PC-3 (cell line): ENCODE data around the gene MMP26. TPM values are rescaled to one million over a fixed set of nuclear protein-coding genes. Genes with fewer than 3 reads are reported as not detected.
A peak's percentile ranks its signal among the peaks of the same experiment; 100 is the strongest.

ENCODE experiments used
- ATAC-seq: fragments of 200-7000 bp; cut with Tn5 transposase; 2 replicates; pipeline ENCODE4 v1.9.1; 2020; ENCODE audit warnings: mild to moderate bottlenecking, moderate library complexity
- BruUV-seq: library from RNA; stranded (reverse); fragments of 400-500 nt; replicated peaks from 2 replicates; lab custom pipeline; 2021; lab: Mats Ljungman, UMichigan
- CTCF ChIA-PET: fragments of 300-600 bp; sonication (Branson Sonifier 250); formaldehyde crosslinking; loops from one replicate; lab custom pipeline; 2022; ENCODE audit warnings: antibody characterized with exemption; lab: Charles Lee
- POLR2A ChIA-PET: fragments of 300-600 bp; sonication (Branson Sonifier 250); formaldehyde crosslinking; loops from one replicate; lab custom pipeline; 2022; ENCODE audit warnings: antibody characterized with exemption; ENCODE audit not compliant: unreplicated experiment; lab: Charles Lee
- DNase-seq: peaks from one replicate; pipeline ENCODE4 v3.0.0-alpha.2; 2015
- H2AFZ ChIP-seq: fragments of 300-600 bp; sonication (generic); 2 replicates; pipeline ENCODE4 v1.6.0; 2016; ENCODE audit warnings: antibody characterized with exemption, low read length
- H3F3A ChIP-seq: fragments of 300-600 bp; sonication (generic); one replicate; pipeline ENCODE4 v1.6.0; 2017; ENCODE audit warnings: antibody characterized with exemption, low read length, control low read depth, mild to moderate bottlenecking; ENCODE audit not compliant: unreplicated experiment
- H3K27ac ChIP-seq: fragments of 300-600 bp; sonication (generic); 2 replicates; pipeline ENCODE4 v1.5.1; 2016; ENCODE audit warnings: mild to moderate bottlenecking, low read length
- H3K27me3 ChIP-seq: fragments of 300-600 bp; sonication (generic); 2 replicates; pipeline ENCODE4 v1.6.1; 2016; ENCODE audit warnings: low read length, mixed read lengths
- H3K36me3 ChIP-seq: fragments of 300-600 bp; sonication (generic); 2 replicates; pipeline ENCODE4 v1.6.1; 2016; ENCODE audit warnings: low read depth, mixed run types, low read length, mixed read lengths
- H3K4me1 ChIP-seq: fragments of 300-600 bp; sonication (generic); 2 replicates; pipeline ENCODE4 v1.5.1; 2016; ENCODE audit warnings: low read length; ENCODE audit not compliant: insufficient read depth
- H3K4me2 ChIP-seq: fragments of 300-600 bp; sonication (generic); 2 replicates; pipeline ENCODE4 v1.6.0; 2016; ENCODE audit warnings: low read length
- H3K4me3 ChIP-seq: fragments of 300-600 bp; sonication (generic); 2 replicates; pipeline ENCODE4 v1.5.1; 2016; ENCODE audit warnings: mild to moderate bottlenecking, low read length, mixed read lengths
- H3K79me2 ChIP-seq: fragments of 300-600 bp; sonication (generic); 2 replicates; pipeline ENCODE4 v1.6.1; 2017; ENCODE audit warnings: low read length, mixed read lengths
- H3K9ac ChIP-seq: fragments of 300-600 bp; sonication (generic); 2 replicates; pipeline ENCODE4 v1.6.0; 2016; ENCODE audit warnings: mild to moderate bottlenecking, low read length
- H3K9me2 ChIP-seq: fragments of 300-600 bp; sonication (generic); replicated peaks from 2 replicates; pipeline ENCODE4 v1.6.1; 2016; ENCODE audit warnings: mixed run types, low read length, mixed read lengths
- H3K9me3 ChIP-seq: fragments of 300-600 bp; sonication (generic); 2 replicates; pipeline ENCODE4 v1.6.1; 2016; ENCODE audit warnings: low read length, mixed read lengths
- H4K20me1 ChIP-seq: fragments of 300-600 bp; sonication (generic); 2 replicates; pipeline ENCODE4 v1.6.1; 2016; ENCODE audit warnings: low read length, mixed read lengths
- CTCF ChIP-seq: fragments of 300-600 bp; sonication (generic); conservative IDR thresholded peaks from 2 replicates; pipeline ENCODE4 v1.5.1; 2017; ENCODE audit warnings: antibody characterized with exemption, low read depth, mild to moderate bottlenecking, low read length
- EZH2 ChIP-seq: fragments of 300-600 bp; sonication (generic); IDR thresholded peaks from one replicate; pipeline ENCODE4 v1.6.1; 2017; ENCODE audit warnings: antibody characterized with exemption, mild to moderate bottlenecking, low read length; ENCODE audit not compliant: unreplicated experiment
- EZH2phosphoT487 ChIP-seq: fragments of 300-600 bp; sonication (generic); IDR thresholded peaks from 2 replicates; pipeline ENCODE4 v1.6.1; 2018; ENCODE audit warnings: mild to moderate bottlenecking, antibody characterized with exemption, low read length, borderline replicate concordance
- intact Hi-C: fragments of 100-400 bp; cut with micrococcal nuclease; formaldehyde crosslinking; loops from 2 replicates; pipeline ENCODE4 v1.9.0; 2023
- total RNA-seq: library from RNA; depleted of rRNA; stranded (reverse); fragments of >200 nt; gene quantifications from 2 replicates; pipeline ENCODE4 v1.2.3, GENCODE V29; 2014

Gene MMP26
- total RNA-seq, 1 experiment from 2014 or later, result not detected

DNA sequence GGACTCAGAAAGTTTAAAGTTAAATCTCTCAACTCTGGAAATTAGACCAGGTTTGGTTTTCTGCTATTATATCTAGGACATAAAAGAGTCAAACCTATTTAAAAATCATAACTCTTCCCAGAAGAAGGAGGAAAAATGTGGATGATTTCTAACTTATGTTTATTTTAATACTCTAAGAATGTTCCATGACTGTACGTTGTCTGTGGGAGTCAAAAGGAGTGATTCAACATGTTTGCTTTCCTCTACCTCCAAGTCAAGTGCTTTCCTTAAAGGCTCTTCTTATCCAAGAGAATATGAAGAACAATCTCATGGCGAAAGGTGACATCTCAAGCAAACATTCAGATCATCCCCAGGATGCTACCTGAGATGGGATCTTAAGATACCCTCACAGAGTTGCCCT, 39.2 kb upstream of the MMP26 start:
- H3K9me3 ChIP-seq, result no peaks in the 10 kb centered on the region
- no peak overlapping the region for H3K4me3 ChIP-seq
- no peaks in the 10 kb centered on the region for H4K20me1 ChIP-seq
- no peak for TF ChIP-seq EZH2phosphoT487
- H2AFZ ChIP-seq, result no peak overlapping the region
- peaks cover 10% of the 10 kb centered on the region for H3K27me3 ChIP-seq
- H3K4me2 ChIP-seq, result no peak overlapping the region
- no TSS peak for BruUV-seq
- no peaks in the 10 kb centered on the region for H3K36me3 ChIP-seq
- H3K4me1 ChIP-seq, result no peaks in the 10 kb centered on the region
- ATAC-seq, result no peak
- no peaks in the 10 kb centered on the region for H3K9me2 ChIP-seq
- no peaks in the 10 kb centered on the region for H3F3A ChIP-seq
- no peak overlapping the region for H3K9ac ChIP-seq
- POLR2A ChIA-PET, result no interaction called here
- no peak for DNase-seq
- CTCF ChIA-PET, result no interaction called here
- no peaks in the 10 kb centered on the region for H3K79me2 ChIP-seq
- H3K27ac ChIP-seq, result no peak overlapping the region
- intact Hi-C loops, result no loop called here

DNA sequence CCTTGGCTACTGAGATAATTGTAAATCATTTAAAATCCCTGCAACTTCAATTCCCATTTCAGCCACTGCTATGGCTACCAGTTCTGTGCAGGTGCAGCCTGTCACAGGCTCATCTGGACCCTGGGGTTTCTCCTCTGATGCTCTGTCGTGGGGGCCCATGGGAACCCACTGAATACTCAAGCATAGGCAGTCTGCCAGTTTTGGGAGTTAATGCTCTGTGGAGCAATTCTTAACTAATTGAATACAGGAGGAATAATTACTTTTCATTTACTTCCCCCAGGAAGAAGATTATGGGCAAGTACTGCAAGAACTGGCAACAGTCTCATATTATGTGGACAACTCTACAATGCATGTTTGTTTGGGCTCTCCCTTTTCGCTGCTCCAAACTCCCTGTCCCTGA, 32.8 kb upstream of the MMP26 start:
- Histone ChIP-seq H3K4me2 (no peak overlapping the region), H3K9me2 (no peaks in the 10 kb centered on the region), H3K4me3 (no peak overlapping the region), H3K9me3 (no peaks in the 10 kb centered on the region), H4K20me1 (no peaks in the 10 kb centered on the region), H3K9ac (no peak overlapping the region), H3K27ac (no peak overlapping the region), H3K79me2 (no peaks in the 10 kb centered on the region), H3K4me1 (no peaks in the 10 kb centered on the region), H3K36me3 (no peaks in the 10 kb centered on the region), H3F3A (no peaks in the 10 kb centered on the region), H3K27me3 (no peaks in the 10 kb centered on the region), H2AFZ (no peak overlapping the region)
- no peak for TF ChIP-seq CTCF
- no peak for TF ChIP-seq EZH2phosphoT487
- no peak for TF ChIP-seq EZH2
- intact Hi-C loops, result no loop called here
- BruUV-seq, result no TSS peak
- CTCF ChIA-PET, result no interaction called here
- ATAC-seq, result no peak
- POLR2A ChIA-PET, result no interaction called here
- DNase-seq, result no peak

DNA sequence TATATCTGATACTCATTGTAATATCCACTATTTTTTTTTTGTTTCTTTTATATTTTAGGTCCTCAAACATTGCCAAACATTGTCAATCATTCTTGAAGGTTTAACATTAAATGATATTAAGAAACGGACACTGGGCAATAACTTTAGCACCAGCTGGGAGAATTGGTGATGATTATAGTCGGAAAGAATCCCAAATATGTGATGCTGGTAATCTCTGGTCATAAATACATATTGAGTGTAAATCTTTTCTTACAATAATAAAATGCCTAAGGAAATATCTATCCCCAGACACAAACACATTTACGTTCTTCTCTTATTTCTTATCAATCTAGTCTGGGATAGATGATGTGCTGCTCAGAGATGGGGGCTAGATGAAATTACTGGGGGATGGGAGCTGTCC, 32.1 kb upstream of the MMP26 start:
- Histone ChIP-seq H3K4me1 (no peaks in the 10 kb centered on the region), H3K27ac (no peak overlapping the region), H3K27me3 (no peaks in the 10 kb centered on the region), H3K9me3 (no peaks in the 10 kb centered on the region), H3K4me2 (no peak overlapping the region), H3K36me3 (no peaks in the 10 kb centered on the region), H4K20me1 (no peaks in the 10 kb centered on the region), H3K79me2 (no peaks in the 10 kb centered on the region), H3K9ac (no peak overlapping the region), H3F3A (no peaks in the 10 kb centered on the region), H2AFZ (no peak overlapping the region), H3K4me3 (no peak overlapping the region), H3K9me2 (no peaks in the 10 kb centered on the region)
- ATAC-seq, result no peak
- no peak for TF ChIP-seq CTCF
- TF ChIP-seq EZH2phosphoT487, result no peak
- intact Hi-C loops, result no loop called here
- POLR2A ChIA-PET, result no interaction called here
- no TSS peak for BruUV-seq
- peak; percentile 5 for DNase-seq
- CTCF ChIA-PET, result no interaction called here
